ENCODE measurements around the gene SF3B2.
"Not testable (repeated sequence)": the region's sequence is repeated elsewhere in the genome, so short reads cannot be mapped to it uniquely, and the experiment has no call there.

Gene SF3B2

DNA sequence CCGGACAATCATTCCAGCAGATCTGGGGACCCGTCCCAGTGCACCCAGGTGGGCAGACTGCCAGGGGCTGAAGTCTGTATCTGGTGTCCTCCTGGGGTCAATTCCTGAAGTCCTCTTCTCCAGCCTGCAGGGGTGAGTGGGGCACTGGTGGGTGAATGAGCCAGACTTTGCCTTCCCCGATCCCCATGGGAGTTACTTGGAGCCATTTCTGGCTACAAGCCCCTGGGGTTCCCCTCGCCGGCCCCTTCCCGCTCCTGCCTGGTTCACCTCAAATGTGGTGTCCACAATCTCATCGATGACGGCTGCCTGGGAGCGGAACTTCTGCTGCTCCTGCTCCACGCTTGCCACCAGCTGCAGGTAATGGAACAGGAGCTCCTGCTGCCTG lies 35.4 kb upstream of the SF3B2 start:
- H3K4me1 ChIP-seq (ENCODE audit: control insufficient read depth in 1 of 2, insufficient read depth in 2 of 2, low read length in 2 of 2) = no peaks in the 10 kb centered on the region
- no peak overlapping the region for H3K4me3 ChIP-seq (ENCODE audit: low read depth in 1 of 2, low read length in 2 of 2)

DNA sequence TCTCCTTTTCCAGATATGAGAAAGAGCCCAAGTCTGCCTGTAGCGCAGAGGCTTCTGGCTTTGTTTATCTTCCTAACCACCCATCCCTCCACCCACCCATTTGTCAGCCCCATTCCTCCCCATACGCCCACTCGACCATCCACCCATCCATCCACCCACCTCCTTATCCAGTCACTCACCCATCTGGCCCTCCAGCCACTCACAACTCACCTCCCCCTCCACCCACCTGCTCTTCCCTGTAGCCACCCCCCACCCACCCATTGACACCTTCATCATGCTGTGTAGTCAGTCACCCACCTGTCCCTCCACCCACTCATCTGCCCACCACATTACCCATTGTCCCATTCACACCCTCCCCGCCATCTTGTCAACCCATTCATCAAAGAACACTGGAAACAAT lies 34.8 kb upstream of the SF3B2 start:
- peaks cover 0 to 2% of the 10 kb centered on the region in 2 donors for H3K4me1 ChIP-seq (ENCODE audit: control insufficient read depth in 1 of 2, insufficient read depth in 2 of 2, low read length in 2 of 2)
- no peaks in the 10 kb centered on the region for H3K9me3 ChIP-seq (ENCODE audit: control insufficient read depth in 1 of 2, low read length in 2 of 2)
- no peaks in the 10 kb centered on the region for H3K36me3 ChIP-seq (ENCODE audit: control insufficient read depth in 1 of 2, insufficient read depth in 2 of 2, low read length in 2 of 2)
- no peak overlapping the region for H3K4me3 ChIP-seq (ENCODE audit: low read depth in 1 of 2, low read length in 2 of 2)
- H3K27ac ChIP-seq (ENCODE audit: low read depth, low read length) = no peak overlapping the region
- H3K9ac ChIP-seq (ENCODE audit: low read depth in 1 of 2, low read length in 2 of 2) = no peak overlapping the region
- H3K27me3 ChIP-seq (ENCODE audit: control insufficient read depth in 1 of 2, insufficient read depth in 2 of 2, low read length in 2 of 2) = peaks cover 14% of the 10 kb centered on the region in 2 donors

More for the DNA sequence above, 35.4 kb upstream of the SF3B2 start:
- H3K27me3 ChIP-seq (ENCODE audit: control insufficient read depth in 1 of 2, insufficient read depth in 2 of 2, low read length in 2 of 2) = peaks cover 20% of the 10 kb centered on the region in 2 donors
- no peaks in the 10 kb centered on the region for H3K9me3 ChIP-seq (ENCODE audit: control insufficient read depth in 1 of 2, low read length in 2 of 2)
- H3K27ac ChIP-seq (ENCODE audit: low read depth, low read length) = no peak overlapping the region
- no peak overlapping the region for H3K9ac ChIP-seq (ENCODE audit: low read depth in 1 of 2, low read length in 2 of 2)
- no peaks in the 10 kb centered on the region for H3K36me3 ChIP-seq (ENCODE audit: control insufficient read depth in 1 of 2, insufficient read depth in 2 of 2, low read length in 2 of 2)

DNA sequence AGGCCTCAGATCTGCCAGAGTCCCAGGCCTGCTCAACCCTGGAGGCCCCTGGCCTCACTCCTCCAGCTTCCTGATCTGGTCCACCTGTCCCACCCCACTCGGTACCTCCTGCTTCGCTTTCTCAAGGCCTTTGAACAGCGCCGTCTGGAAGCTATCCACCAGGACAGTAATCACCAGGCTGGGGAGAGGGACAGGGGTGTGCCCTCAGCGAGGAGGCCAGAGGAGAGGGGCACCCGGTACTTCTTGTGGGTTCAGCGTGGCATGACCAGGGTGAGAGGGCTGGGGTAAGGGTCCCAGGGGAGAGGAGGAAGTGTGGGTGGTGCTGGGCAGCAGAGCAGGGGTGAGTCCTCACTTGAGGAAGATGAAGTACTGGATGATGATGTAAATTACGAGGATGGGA lies 32.0 kb upstream of the SF3B2 start:
- Histone ChIP-seq H3K9me3 (ENCODE audit: control insufficient read depth in 1 of 2, low read length in 2 of 2) (no peaks in the 10 kb centered on the region), H3K9ac (ENCODE audit: low read depth in 1 of 2, low read length in 2 of 2) (no peak overlapping the region), H3K4me3 (ENCODE audit: low read depth in 1 of 2, low read length in 2 of 2) (no peak overlapping the region), H3K27me3 (ENCODE audit: control insufficient read depth in 1 of 2, insufficient read depth in 2 of 2, low read length in 2 of 2) (peaks cover 0 to 4% of the 10 kb centered on the region in 2 donors), H3K4me1 (ENCODE audit: control insufficient read depth in 1 of 2, insufficient read depth in 2 of 2, low read length in 2 of 2) (peaks cover 0 to 7% of the 10 kb centered on the region in 2 donors), H3K36me3 (ENCODE audit: control insufficient read depth in 1 of 2, insufficient read depth in 2 of 2, low read length in 2 of 2) (no peaks in the 10 kb centered on the region), H3K27ac (ENCODE audit: low read depth, low read length) (no peak overlapping the region)

DNA sequence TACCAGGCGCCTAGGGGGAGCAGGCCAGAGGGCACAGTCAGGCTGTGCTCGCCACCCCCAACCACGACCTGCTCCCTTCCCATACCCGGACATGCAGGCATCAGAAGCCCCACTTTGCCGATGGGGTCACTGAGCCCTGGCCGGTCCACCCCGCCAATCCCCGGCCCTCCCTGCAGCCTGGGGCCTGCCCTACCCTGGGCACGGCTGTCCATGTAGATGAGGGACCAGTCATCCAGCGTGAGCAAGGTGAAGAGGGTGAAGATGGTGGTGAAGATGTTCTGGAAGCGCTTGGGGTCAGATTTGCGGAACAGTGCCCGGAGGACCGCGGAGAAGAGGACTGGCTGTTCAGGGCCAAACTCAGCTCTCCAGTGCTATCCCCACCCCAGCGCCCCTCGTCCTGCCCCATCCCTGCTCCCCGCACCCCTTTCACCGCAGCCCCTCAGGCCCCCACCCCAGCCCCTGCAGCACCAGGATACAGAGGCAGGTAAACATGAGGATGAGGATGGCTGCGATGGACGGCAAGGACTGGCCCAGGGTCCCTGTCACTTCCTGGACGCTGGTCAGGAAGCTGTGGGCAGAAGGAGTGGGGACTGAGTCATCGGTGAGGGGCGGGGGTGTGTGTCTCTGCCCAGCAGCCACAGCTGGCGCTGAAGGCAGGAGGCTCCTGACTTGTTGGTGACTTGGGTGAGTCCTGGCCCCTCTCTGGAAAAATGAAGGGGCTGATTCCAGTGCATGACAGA lies 31.4 kb upstream of the SF3B2 start:
- H3K36me3 ChIP-seq (ENCODE audit: control insufficient read depth in 1 of 2, insufficient read depth in 2 of 2, low read length in 2 of 2) = no peaks in the 10 kb centered on the region
- H3K4me3 ChIP-seq (ENCODE audit: low read depth in 1 of 2, low read length in 2 of 2) = no peak overlapping the region
- H3K4me1 ChIP-seq (ENCODE audit: control insufficient read depth in 1 of 2, insufficient read depth in 2 of 2, low read length in 2 of 2) = peaks cover 0 to 7% of the 10 kb centered on the region in 2 donors
- H3K9ac ChIP-seq (ENCODE audit: low read depth in 1 of 2, low read length in 2 of 2) = no peak overlapping the region
- no peak overlapping the region for H3K27ac ChIP-seq (ENCODE audit: low read depth, low read length)
- peaks cover 0 to 4% of the 10 kb centered on the region in 2 donors for H3K27me3 ChIP-seq (ENCODE audit: control insufficient read depth in 1 of 2, insufficient read depth in 2 of 2, low read length in 2 of 2)
- no peaks in the 10 kb centered on the region for H3K9me3 ChIP-seq (ENCODE audit: control insufficient read depth in 1 of 2, low read length in 2 of 2)

GRCh38 chr11:66022401-66023185 lies 29.6 kb upstream of the SF3B2 start:
- H3K4me3 ChIP-seq (ENCODE audit: low read depth in 1 of 2, low read length in 2 of 2) = peak overlapping the region; percentile 21 to 35
- H3K4me1 ChIP-seq (ENCODE audit: control insufficient read depth in 1 of 2, insufficient read depth in 2 of 2, low read length in 2 of 2) = peaks cover 0 to 7% of the 10 kb centered on the region in 2 donors
- peaks cover 0 to 4% of the 10 kb centered on the region in 2 donors for H3K27me3 ChIP-seq (ENCODE audit: control insufficient read depth in 1 of 2, insufficient read depth in 2 of 2, low read length in 2 of 2)
- H3K9me3 ChIP-seq (ENCODE audit: control insufficient read depth in 1 of 2, low read length in 2 of 2) = no peaks in the 10 kb centered on the region
- H3K36me3 ChIP-seq (ENCODE audit: control insufficient read depth in 1 of 2, insufficient read depth in 2 of 2, low read length in 2 of 2) = no peaks in the 10 kb centered on the region
- H3K9ac ChIP-seq (ENCODE audit: low read depth in 1 of 2, low read length in 2 of 2) = no peak overlapping the region
- no peak overlapping the region for H3K27ac ChIP-seq (ENCODE audit: low read depth, low read length)

DNA sequence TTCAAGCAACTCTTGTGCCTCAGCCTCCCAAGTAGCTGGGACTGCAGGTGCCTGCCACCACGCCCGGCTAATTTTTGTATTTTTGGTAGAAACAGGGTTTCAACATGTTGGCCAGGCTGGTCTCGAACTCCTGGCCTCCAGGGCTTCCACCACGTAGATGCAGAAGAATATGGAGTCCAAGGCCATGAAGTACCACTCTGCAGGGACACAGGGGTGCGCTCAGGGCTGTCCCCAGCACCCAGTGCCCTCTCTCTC lies 29.1 kb upstream of the SF3B2 start:
- not testable (repeated sequence) for H3K4me1 ChIP-seq (ENCODE audit: control insufficient read depth in 1 of 2, insufficient read depth in 2 of 2, low read length in 2 of 2); H3K9me3 ChIP-seq (ENCODE audit: control insufficient read depth in 1 of 2, low read length in 2 of 2); H3K4me3 ChIP-seq (ENCODE audit: low read depth in 1 of 2, low read length in 2 of 2); H3K27me3 ChIP-seq (ENCODE audit: control insufficient read depth in 1 of 2, insufficient read depth in 2 of 2, low read length in 2 of 2); H3K36me3 ChIP-seq (ENCODE audit: control insufficient read depth in 1 of 2, insufficient read depth in 2 of 2, low read length in 2 of 2); H3K27ac ChIP-seq (ENCODE audit: low read depth, low read length); H3K9ac ChIP-seq (ENCODE audit: low read depth in 1 of 2, low read length in 2 of 2)

GRCh38 chr11:66026017-66026529 lies 26.1 kb upstream of the SF3B2 start, which contains the start of gene CATSPER1:
Gene CATSPER1, minus strand, starts transcription at chr11:66026479. Its CDS starts 100 bp downstream, at chr11:66026379.
- H3K9me3 ChIP-seq (ENCODE audit: control insufficient read depth in 1 of 2, low read length in 2 of 2) = no peaks in the 10 kb centered on the region
- no peaks in the 10 kb centered on the region for H3K36me3 ChIP-seq (ENCODE audit: control insufficient read depth in 1 of 2, insufficient read depth in 2 of 2, low read length in 2 of 2)
- no peak within 1 kb of the TSS for H3K4me3 ChIP-seq (ENCODE audit: low read depth in 1 of 2, low read length in 2 of 2)
- H3K4me1 ChIP-seq (ENCODE audit: control insufficient read depth in 1 of 2, insufficient read depth in 2 of 2, low read length in 2 of 2) = peaks cover 0 to 7% of the 10 kb centered on the region in 2 donors
- no peak within 1 kb of the TSS for H3K27ac ChIP-seq (ENCODE audit: low read depth, low read length)
- H3K9ac ChIP-seq (ENCODE audit: low read depth in 1 of 2, low read length in 2 of 2) = no peak within 1 kb of the TSS
- peaks cover 0 to 4% of the 10 kb centered on the region in 2 donors for H3K27me3 ChIP-seq (ENCODE audit: control insufficient read depth in 1 of 2, insufficient read depth in 2 of 2, low read length in 2 of 2)

- no peak overlapping the region for H3K27ac ChIP-seq (ENCODE audit: low read depth, low read length)
- no peaks in the 10 kb centered on the region for H3K9me3 ChIP-seq (ENCODE audit: control insufficient read depth in 1 of 2, low read length in 2 of 2)
- H3K36me3 ChIP-seq (ENCODE audit: control insufficient read depth in 1 of 2, insufficient read depth in 2 of 2, low read length in 2 of 2) = no peaks in the 10 kb centered on the region
- H3K4me3 ChIP-seq (ENCODE audit: low read depth in 1 of 2, low read length in 2 of 2) = no peak overlapping the region
- no peak overlapping the region for H3K9ac ChIP-seq (ENCODE audit: low read depth in 1 of 2, low read length in 2 of 2)
- no peaks in the 10 kb centered on the region for H3K4me1 ChIP-seq (ENCODE audit: control insufficient read depth in 1 of 2, insufficient read depth in 2 of 2, low read length in 2 of 2)
- H3K27me3 ChIP-seq (ENCODE audit: control insufficient read depth in 1 of 2, insufficient read depth in 2 of 2, low read length in 2 of 2) = no peaks in the 10 kb centered on the region
Measured at GRCh38 chr11:66032957-66033735, 19.0 kb upstream of the SF3B2 start.

DNA sequence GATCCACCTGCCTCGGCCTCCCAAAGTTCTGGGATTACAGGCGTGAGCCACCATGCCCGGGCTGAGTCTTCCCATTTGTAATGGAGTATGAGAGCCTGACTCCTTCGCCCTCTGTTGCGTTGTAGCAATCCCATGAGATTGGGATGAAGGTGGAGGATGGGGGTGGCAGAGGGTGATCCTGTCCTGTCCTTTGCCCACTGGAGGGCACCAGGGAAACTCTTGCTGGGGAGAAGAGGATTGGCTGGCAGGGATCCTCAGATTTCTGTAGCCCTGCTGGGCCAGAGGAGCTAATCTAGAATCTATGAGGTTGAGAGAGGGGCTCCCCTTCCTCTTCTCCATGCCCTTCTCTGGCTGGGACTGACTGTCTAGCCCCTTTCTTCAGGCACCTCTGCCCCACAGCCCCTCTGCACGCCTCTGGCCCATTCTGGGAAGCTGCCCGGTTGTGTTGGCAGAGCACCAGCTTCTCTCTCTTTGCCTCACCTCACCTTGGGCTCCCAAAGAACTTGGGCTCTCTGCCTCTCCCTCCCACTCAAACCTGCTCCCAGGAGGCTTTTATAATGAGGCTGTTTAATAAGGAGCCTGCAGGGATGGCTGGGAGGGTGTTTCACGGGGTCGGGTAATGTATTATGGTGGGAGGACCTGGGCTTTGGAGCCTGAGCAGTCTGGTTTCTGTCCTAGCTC lies 16.4 kb upstream of the SF3B2 start:
- Histone ChIP-seq H3K27ac (ENCODE audit: low read depth, low read length) (no peak overlapping the region), H3K9me3 (ENCODE audit: control insufficient read depth in 1 of 2, low read length in 2 of 2) (no peaks in the 10 kb centered on the region), H3K4me3 (ENCODE audit: low read depth in 1 of 2, low read length in 2 of 2) (no peak overlapping the region), H3K27me3 (ENCODE audit: control insufficient read depth in 1 of 2, insufficient read depth in 2 of 2, low read length in 2 of 2) (no peaks in the 10 kb centered on the region), H3K9ac (ENCODE audit: low read depth in 1 of 2, low read length in 2 of 2) (no peak overlapping the region), H3K4me1 (ENCODE audit: control insufficient read depth in 1 of 2, insufficient read depth in 2 of 2, low read length in 2 of 2) (no peaks in the 10 kb centered on the region), H3K36me3 (ENCODE audit: control insufficient read depth in 1 of 2, insufficient read depth in 2 of 2, low read length in 2 of 2) (no peaks in the 10 kb centered on the region)
